ENCODE measurements around the gene SIL1. TPM values are rescaled to one million over a fixed set of nuclear protein-coding genes. Genes with fewer than 3 reads are reported as not detected.
"Not testable (repeated sequence)": the region's sequence is repeated elsewhere in the genome, so short reads cannot be mapped to it uniquely, and the experiment has no call there.

SIL1 gene
- total RNA-seq, 2 experiments from 2014 or later: 13.5 to 15.8 TPM

- POLR2A ChIA-PET: no interaction called here
- no peak overlapping the region for H3K4me3 Mint-ChIP-seq
- H3K9me3 Mint-ChIP-seq: peaks cover 4% of the 10 kb centered on the region
- no peak overlapping the region for H3K27ac Mint-ChIP-seq
- ATAC-seq (ENCODE audit: low read depth): no peak
- H3K4me1 Mint-ChIP-seq: peaks cover 18% of the 10 kb centered on the region
- peaks cover 2% of the 10 kb centered on the region for H3K36me3 Mint-ChIP-seq
- H3K27me3 Mint-ChIP-seq: no peaks in the 10 kb centered on the region
- no peak for DNase-seq
Measured at GRCh38 chr5:139090581-139090980, 107.6 kb downstream of the SIL1 start.

- Mint-ChIP-seq H3K4me3 (no peak overlapping the region), H3K36me3 (peaks cover 7% of the 10 kb centered on the region), H3K27me3 (no peaks in the 10 kb centered on the region), H3K27ac (no peak overlapping the region), H3K4me1 (peaks cover 12% of the 10 kb centered on the region), H3K9me3 (peaks cover 7% of the 10 kb centered on the region)
- ATAC-seq (ENCODE audit: low read depth) (no peak), DNase-seq (no peak)
- POLR2A ChIA-PET: no interaction called here
Measured at GRCh38 chr5:139088024-139088423, 110.1 kb downstream of the SIL1 start.

GRCh38 chr5:139082813-139083498 is 115.2 kb downstream of the SIL1 start:
- Mint-ChIP-seq H3K36me3 (peaks cover 11% of the 10 kb centered on the region), H3K4me3 (no peak overlapping the region), H3K4me1 (peaks cover 6% of the 10 kb centered on the region), H3K9me3 (peaks cover 7% of the 10 kb centered on the region), H3K27me3 (no peaks in the 10 kb centered on the region), H3K27ac (no peak overlapping the region)
- DNase-seq (no peak), ATAC-seq (ENCODE audit: low read depth) (no peak)
- POLR2A ChIA-PET: no interaction called here

GRCh38 chr5:139079991-139080610 is 118.1 kb downstream of the SIL1 start:
- ATAC-seq (ENCODE audit: low read depth) (no peak), DNase-seq (no peak)
- Mint-ChIP-seq H3K27me3 (no peaks in the 10 kb centered on the region), H3K27ac (no peak overlapping the region), H3K4me1 (peaks cover 4% of the 10 kb centered on the region), H3K9me3 (no peaks in the 10 kb centered on the region), H3K4me3 (no peak overlapping the region), H3K36me3 (peaks cover 6% of the 10 kb centered on the region)
- POLR2A ChIA-PET: no interaction called here

GRCh38 chr5:139079225-139079990 is 118.8 kb downstream of the SIL1 start:
- Mint-ChIP-seq H3K9me3 (no peaks in the 10 kb centered on the region), H3K4me3 (no peak overlapping the region), H3K27me3 (no peaks in the 10 kb centered on the region), H3K4me1 (peaks cover 4% of the 10 kb centered on the region), H3K36me3 (peaks cover 4% of the 10 kb centered on the region), H3K27ac (no peak overlapping the region)
- ATAC-seq (ENCODE audit: low read depth) (no peak), DNase-seq (no peak)
- POLR2A ChIA-PET: no interaction called here

GRCh38 chr5:139078345-139078744 is 119.8 kb downstream of the SIL1 start:
- H3K9me3 Mint-ChIP-seq: no peaks in the 10 kb centered on the region
- no peak for DNase-seq
- no peak for ATAC-seq (ENCODE audit: low read depth)
- H3K27ac Mint-ChIP-seq: no peak overlapping the region
- H3K27me3 Mint-ChIP-seq: no peaks in the 10 kb centered on the region
- peaks cover 4% of the 10 kb centered on the region for H3K36me3 Mint-ChIP-seq
- no peak overlapping the region for H3K4me3 Mint-ChIP-seq
- POLR2A ChIA-PET: no interaction called here
- H3K4me1 Mint-ChIP-seq: peaks cover 4% of the 10 kb centered on the region

GRCh38 chr5:139077899-139078298 is 120.3 kb downstream of the SIL1 start:
- no peak overlapping the region for H3K4me3 Mint-ChIP-seq
- peaks cover 4% of the 10 kb centered on the region for H3K4me1 Mint-ChIP-seq
- no peak overlapping the region for H3K27ac Mint-ChIP-seq
- no peaks in the 10 kb centered on the region for H3K27me3 Mint-ChIP-seq
- no peaks in the 10 kb centered on the region for H3K9me3 Mint-ChIP-seq
- POLR2A ChIA-PET: no interaction called here
- DNase-seq (no peak), ATAC-seq (ENCODE audit: low read depth) (no peak)
- peaks cover 4% of the 10 kb centered on the region for H3K36me3 Mint-ChIP-seq

GRCh38 chr5:139076111-139076510 is 122.1 kb downstream of the SIL1 start:
- H3K36me3 Mint-ChIP-seq: no peaks in the 10 kb centered on the region
- H3K4me1 Mint-ChIP-seq: peaks cover 4% of the 10 kb centered on the region
- POLR2A ChIA-PET: no interaction called here
- no peaks in the 10 kb centered on the region for H3K27me3 Mint-ChIP-seq
- H3K27ac Mint-ChIP-seq: no peak overlapping the region
- H3K9me3 Mint-ChIP-seq: no peaks in the 10 kb centered on the region
- DNase-seq (no peak), ATAC-seq (ENCODE audit: low read depth) (no peak)
- no peak overlapping the region for H3K4me3 Mint-ChIP-seq

- Mint-ChIP-seq H3K4me3 (no peak overlapping the region), H3K27me3 (no peaks in the 10 kb centered on the region), H3K36me3 (no peaks in the 10 kb centered on the region), H3K4me1 (peaks cover 4% of the 10 kb centered on the region), H3K27ac (no peak overlapping the region), H3K9me3 (no peaks in the 10 kb centered on the region)
- POLR2A ChIA-PET: no interaction called here
- no peak for ATAC-seq (ENCODE audit: low read depth)
- no peak for DNase-seq
Measured at GRCh38 chr5:139075066-139076050, 122.8 kb downstream of the SIL1 start.

- ATAC-seq (ENCODE audit: low read depth); H3K27me3 Mint-ChIP-seq; DNase-seq; H3K36me3 Mint-ChIP-seq; POLR2A ChIA-PET; H3K4me3 Mint-ChIP-seq; H3K9me3 Mint-ChIP-seq; H3K4me1 Mint-ChIP-seq; H3K27ac Mint-ChIP-seq: not testable (repeated sequence)
Measured at GRCh38 chr5:139073956-139074355, 124.2 kb downstream of the SIL1 start.

- H3K36me3 Mint-ChIP-seq: peaks cover 1% of the 10 kb centered on the region
- H3K27me3 Mint-ChIP-seq: no peaks in the 10 kb centered on the region
- no peak overlapping the region for H3K27ac Mint-ChIP-seq
- peaks cover 6% of the 10 kb centered on the region for H3K4me1 Mint-ChIP-seq
- H3K4me3 Mint-ChIP-seq: no peak overlapping the region
- POLR2A ChIA-PET: no interaction called here
- no peak for ATAC-seq (ENCODE audit: low read depth)
- DNase-seq: no peak
- no peaks in the 10 kb centered on the region for H3K9me3 Mint-ChIP-seq
Measured at GRCh38 chr5:139068494-139069151, 129.5 kb downstream of the SIL1 start.

GRCh38 chr5:139068060-139068459 is 130.1 kb downstream of the SIL1 start:
- no peak overlapping the region for H3K4me3 Mint-ChIP-seq
- POLR2A ChIA-PET: no interaction called here
- no peaks in the 10 kb centered on the region for H3K9me3 Mint-ChIP-seq
- ATAC-seq (ENCODE audit: low read depth): no peak
- H3K36me3 Mint-ChIP-seq: peaks cover 1% of the 10 kb centered on the region
- no peak overlapping the region for H3K27ac Mint-ChIP-seq
- no peak for DNase-seq
- H3K4me1 Mint-ChIP-seq: peaks cover 6% of the 10 kb centered on the region
- no peaks in the 10 kb centered on the region for H3K27me3 Mint-ChIP-seq

GRCh38 chr5:139065306-139065705 is 132.9 kb downstream of the SIL1 start:
- Mint-ChIP-seq H3K27ac (no peak overlapping the region), H3K27me3 (no peaks in the 10 kb centered on the region), H3K4me1 (peaks cover 8% of the 10 kb centered on the region), H3K36me3 (peaks cover 1% of the 10 kb centered on the region), H3K9me3 (no peaks in the 10 kb centered on the region), H3K4me3 (no peak overlapping the region)
- no peak for ATAC-seq (ENCODE audit: low read depth)
- DNase-seq: no peak
- POLR2A ChIA-PET: no interaction called here
